ENCODE measurements around the gene PTGES.

The PTGES gene

DNA sequence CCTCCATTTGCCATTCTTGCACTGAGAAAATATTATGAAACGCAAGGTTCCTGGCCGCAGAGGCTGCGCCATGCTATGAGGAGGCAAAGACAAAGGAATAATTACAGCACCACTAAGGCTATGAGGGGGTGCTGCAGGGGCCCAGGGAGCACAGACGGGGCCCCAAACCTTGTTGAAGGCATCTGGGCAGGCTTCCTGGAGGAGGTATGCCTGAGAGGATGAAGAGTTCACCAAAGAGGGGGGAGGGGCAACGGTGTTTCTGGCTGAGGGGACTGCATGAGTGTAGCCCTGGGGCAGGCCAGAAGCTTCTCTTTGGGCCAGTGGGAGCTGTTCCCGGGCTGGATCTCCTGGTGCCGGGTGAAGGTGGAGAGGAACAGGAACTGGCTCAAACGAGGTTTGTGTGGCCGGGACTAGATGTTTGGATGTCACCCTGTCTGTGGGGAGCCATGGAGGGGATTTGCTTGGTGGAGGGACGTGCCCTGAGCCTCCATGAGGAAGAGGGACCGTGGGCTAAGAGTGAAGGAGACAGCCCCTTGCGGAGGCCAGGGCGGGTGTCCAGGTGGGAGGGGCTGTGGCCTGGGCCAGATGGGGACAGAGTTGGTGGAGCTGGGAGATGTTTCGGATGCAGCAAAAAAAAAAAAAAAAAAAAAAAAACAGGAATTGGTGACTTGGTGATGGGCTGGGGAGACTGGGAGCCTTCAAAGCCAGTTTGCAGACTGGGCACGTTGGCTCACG is 28.2 kb downstream of the PTGES start:
- TF ChIP-seq, protein P1, sequence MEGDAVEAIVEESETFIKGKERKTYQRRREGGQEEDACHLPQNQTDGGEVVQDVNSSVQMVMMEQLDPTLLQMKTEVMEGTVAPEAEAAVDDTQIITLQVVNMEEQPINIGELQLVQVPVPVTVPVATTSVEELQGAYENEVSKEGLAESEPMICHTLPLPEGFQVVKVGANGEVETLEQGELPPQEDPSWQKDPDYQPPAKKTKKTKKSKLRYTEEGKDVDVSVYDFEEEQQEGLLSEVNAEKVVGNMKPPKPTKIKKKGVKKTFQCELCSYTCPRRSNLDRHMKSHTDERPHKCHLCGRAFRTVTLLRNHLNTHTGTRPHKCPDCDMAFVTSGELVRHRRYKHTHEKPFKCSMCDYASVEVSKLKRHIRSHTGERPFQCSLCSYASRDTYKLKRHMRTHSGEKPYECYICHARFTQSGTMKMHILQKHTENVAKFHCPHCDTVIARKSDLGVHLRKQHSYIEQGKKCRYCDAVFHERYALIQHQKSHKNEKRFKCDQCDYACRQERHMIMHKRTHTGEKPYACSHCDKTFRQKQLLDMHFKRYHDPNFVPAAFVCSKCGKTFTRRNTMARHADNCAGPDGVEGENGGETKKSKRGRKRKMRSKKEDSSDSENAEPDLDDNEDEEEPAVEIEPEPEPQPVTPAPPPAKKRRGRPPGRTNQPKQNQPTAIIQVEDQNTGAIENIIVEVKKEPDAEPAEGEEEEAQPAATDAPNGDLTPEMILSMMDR (IDR thresholded peaks at IDR 0.05; ENCODE audit: insufficient read depth, missing control alignments): no peak
- FAIRE-seq (no peak), DNase-seq (ENCODE audit: insufficient read length, low spot score) (no peak)

DNA sequence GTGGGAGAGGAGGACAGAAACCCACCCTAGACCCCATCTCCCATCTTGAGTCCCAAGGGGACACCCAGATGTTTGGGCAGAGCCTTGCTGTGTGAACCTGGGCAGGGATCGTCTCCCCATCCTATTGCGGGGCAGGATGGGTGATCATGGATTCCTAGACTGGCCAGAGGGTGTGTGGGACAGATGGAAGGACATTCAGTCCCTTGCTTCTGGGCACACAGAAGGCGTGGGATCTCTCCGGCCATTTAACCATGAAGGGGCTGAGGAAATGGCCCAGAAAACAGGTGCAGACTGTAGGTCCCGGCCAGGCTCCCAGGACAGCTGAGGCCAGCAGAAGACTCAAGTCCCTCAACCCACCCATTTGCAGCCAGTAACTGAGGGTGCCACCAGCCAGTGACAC is 29.9 kb downstream of the PTGES start:
- TF ChIP-seq, protein P1 (IDR thresholded peaks at IDR 0.05; ENCODE audit: insufficient read depth, missing control alignments): no peak
- DNase-seq (ENCODE audit: insufficient read length, low spot score) (no peak), FAIRE-seq (no peak)

DNA sequence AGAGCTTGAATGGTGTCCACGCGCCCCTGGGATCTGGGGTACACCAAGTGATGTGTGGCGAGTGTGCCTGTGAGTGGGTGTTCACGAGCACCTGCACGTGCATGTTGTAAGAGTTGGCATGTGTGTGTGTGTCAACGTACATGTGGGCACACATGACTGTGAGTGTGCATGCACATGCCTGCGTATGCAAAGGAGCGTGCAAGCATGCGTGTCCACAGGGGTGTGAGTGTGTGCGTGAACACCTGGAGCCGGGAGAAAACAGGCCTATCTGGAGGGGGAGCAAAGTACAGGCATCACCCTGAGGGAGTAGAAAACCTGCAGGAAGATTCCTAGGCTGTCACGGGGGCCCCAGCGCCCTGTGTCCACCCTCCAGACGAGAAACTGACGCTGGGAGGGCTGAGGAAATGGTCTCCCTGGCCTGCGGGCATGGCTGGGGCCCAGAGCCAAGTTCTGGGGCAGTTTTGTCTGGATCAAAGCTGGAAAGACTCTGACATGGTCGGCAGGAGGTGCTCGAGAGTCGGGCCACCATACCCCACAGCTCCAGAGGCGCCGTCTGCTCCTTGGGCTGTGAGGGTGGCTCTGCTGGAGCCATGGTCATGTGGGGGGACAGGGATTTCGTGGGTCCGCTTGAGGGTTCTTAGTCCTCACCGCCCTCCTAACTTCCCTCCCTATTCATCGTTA is 31.8 kb downstream of the PTGES start:
- TF ChIP-seq, protein P1 (IDR thresholded peaks at IDR 0.05; ENCODE audit: insufficient read depth, missing control alignments): no peak
- no peak for DNase-seq (ENCODE audit: insufficient read length, low spot score)
- FAIRE-seq: no peak

DNA sequence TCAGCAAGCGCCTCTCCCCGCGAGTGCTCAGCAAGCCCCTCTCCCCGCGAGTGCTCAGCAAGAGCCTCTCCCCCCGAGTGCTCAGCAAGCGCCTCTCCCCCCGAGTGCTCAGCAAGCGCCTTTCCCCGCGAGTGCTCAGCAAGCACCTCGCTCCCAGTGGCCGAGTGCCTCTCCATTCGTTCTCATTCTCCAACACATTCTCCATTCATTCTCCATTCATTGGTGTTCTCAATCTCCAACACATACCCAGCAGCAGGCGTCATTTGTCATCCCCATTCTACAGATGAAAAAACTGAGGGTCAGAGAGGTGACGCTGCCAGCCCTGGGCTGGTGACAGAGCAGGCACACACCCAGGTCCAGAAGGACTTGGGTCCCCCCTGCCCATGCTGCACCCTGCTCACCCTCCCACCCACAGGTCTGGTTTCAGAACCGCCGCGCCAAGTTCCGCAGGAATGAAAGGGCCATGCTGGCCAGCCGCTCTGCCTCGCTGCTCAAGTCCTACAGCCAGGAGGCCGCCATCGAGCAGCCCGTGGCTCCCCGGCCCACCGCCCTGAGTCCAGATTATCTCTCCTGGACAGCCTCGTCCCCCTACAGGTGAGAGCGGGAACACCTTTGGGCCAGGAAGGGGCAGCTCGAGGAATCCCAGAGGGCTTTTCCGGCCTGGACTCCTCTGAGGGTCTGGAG is 32.5 kb downstream of the PTGES start:
- DNase-seq (ENCODE audit: insufficient read length, low spot score) (no peak), FAIRE-seq (no peak)
- TF ChIP-seq, protein P1 (IDR thresholded peaks at IDR 0.05; ENCODE audit: insufficient read depth, missing control alignments): no peak

DNA sequence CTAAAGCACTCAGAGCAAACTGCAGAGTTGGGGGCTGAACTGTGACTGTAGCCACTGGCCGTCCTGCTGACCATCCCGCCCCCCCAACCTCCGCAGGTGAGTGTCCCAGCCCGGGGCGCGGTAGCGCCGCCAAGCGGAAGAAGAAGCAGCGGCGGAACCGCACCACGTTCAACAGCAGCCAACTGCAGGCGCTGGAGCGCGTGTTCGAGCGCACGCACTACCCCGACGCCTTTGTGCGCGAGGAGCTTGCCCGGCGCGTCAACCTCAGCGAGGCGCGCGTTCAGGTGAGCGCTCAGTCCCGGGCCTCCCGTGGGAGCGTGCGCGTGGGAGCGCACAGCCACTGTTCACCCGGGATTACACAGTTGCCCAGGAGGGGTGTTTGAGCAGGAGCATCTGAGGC is 33.7 kb downstream of the PTGES start:
- DNase-seq (ENCODE audit: insufficient read length, low spot score): no peak
- TF ChIP-seq, protein P1 (IDR thresholded peaks at IDR 0.05; ENCODE audit: insufficient read depth, missing control alignments): no peak
- no peak for FAIRE-seq

DNA sequence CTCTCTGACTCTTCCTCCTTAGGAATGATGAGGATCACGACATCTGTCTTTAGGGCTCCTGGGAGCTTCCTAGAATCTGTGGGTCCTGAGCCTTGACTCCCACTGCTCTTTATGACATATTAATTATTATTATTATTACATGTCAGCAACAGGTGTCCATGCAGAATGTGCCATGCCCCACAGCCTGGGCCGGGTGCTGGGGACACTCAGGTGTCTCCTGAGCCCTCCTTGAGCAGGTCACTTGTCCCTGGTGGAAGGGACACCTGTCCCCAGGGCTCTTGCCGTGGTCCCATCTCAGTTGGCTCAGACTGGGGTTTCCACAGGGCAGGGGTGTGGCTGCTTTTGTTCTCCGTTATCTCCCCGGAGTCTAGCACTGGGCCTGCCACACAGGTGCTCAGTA is 34.2 kb downstream of the PTGES start:
- DNase-seq (ENCODE audit: insufficient read length, low spot score) (no peak), FAIRE-seq (no peak)
- TF ChIP-seq, protein P1 (IDR thresholded peaks at IDR 0.05; ENCODE audit: insufficient read depth, missing control alignments): no peak
